Fibroblast of peridontal ligament (primary cell): Measurements from ENCODE around the gene RBFOX2.

ENCODE experiments used
- DNase-seq: peaks from one replicate; pipeline ENCODE4 v3.0.0-alpha.2; 2010; ENCODE audit errors: extremely low read depth

Gene RBFOX2

GRCh38 chr22:35900483-35901168, 128.0 kb downstream of the RBFOX2 start:
- peak; percentile 42 for DNase-seq

- DNase-seq, result no peak
Measured at GRCh38 chr22:35899736-35900135, 128.9 kb downstream of the RBFOX2 start.

GRCh38 chr22:35896111-35896705, 132.4 kb downstream of the RBFOX2 start:
- DNase-seq, result no peak

DNA sequence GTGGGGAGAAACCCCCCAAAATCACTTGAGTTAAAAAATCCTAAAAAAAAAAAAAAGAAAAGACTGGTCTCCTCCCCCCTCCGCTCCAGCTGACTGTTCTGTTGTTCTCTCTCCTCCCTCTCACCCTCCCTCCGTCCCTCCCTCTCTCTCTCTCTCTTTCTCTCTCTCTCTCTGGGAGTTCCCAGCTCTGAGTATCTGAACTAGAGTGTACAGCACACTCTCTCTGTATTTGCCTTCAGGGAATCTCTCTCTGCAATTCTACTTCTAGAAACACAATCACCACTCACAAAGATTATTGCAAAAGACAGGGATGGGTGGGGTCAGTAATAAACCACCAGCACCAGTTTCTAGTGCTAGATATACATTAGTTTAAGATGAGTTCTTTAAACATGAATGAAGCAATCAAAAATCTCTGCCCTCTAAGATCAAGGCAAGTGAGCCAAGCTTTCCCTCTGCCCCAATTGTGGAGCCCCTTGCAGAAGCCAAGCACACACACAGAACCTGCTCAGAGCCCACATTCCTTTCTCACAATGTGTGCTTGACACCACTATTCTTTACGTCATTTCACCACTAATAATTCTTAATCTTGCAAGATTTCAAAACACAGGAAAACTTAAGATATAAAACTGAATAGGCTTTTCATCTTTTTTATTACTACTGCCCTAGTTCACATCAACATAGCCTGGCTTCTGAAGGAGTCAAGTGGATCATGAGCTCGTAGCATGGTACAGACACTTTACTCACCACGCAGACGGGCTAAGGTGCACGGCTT, 133.5 kb downstream of the RBFOX2 start:
- DNase-seq, result peak; percentile 87

- DNase-seq, result no peak
Measured at GRCh38 chr22:35894464-35894878, 134.2 kb downstream of the RBFOX2 start.

DNA sequence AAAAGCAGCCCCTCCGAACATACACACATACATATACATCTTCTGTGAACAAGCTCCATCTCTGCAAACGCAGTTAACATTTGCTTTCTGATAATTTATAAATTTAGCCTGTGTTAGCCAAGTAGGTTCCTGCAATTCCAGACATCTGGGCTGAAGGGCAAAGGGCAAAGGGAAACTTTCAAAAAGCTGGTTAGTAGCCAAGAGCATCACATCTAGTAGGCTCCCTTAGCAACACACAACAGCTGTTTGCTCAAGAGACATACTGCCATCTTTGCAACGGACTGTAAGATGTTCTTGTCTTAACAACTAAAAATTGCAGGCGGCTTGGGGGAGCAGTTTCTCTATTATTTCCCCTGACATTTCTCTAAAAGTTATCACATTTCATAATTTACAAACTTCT, 134.9 kb downstream of the RBFOX2 start:
- DNase-seq, result peak; percentile 37

- DNase-seq, result peak; percentile 80
Measured at GRCh38 chr22:35892192-35892591, 136.4 kb downstream of the RBFOX2 start.

DNA sequence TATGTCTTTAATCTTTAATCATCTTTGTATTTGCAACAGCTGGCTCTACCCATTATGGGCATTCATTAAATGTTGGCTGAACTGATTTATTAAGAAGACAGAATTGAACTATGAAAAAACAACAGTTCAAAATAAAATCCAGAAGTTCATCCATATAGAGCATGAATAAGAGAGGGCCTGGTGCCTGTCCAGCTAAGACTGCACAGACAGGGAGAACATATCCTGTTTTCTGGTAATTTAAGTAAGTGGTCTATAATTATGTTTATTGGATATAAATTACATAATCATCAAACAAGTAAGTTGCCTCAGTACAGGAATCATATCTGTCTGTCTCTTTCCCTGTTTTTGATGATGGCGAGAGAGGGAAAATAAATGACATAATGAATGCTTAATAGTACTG, 137.2 kb downstream of the RBFOX2 start:
- DNase-seq, result no peak

DNA sequence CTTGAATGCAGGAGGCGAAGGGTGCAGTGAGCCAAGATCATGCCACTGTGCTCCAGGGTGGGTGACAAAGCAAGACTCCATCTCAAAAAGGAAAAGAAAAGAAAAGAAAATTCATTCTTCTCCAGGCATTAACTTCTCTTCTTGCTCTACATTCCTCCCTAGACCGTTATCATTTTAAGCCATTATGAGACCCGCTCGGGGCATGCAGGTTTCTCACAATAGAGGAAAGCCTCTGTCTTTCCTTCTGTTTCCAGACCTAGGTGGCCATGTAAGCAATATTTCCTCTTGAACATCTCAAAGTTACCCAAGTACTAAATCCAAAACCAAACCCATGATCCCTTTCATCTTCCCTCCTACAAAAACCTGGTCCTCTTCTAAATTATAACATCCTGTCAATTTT, 139.6 kb downstream of the RBFOX2 start:
- no peak for DNase-seq

- DNase-seq, result no peak
Measured at GRCh38 chr22:35888181-35888870, 140.3 kb downstream of the RBFOX2 start.

GRCh38 chr22:35887296-35887875, 141.2 kb downstream of the RBFOX2 start:
- DNase-seq, result no peak

GRCh38 chr22:35886309-35886708, 142.3 kb downstream of the RBFOX2 start:
- no peak for DNase-seq

DNA sequence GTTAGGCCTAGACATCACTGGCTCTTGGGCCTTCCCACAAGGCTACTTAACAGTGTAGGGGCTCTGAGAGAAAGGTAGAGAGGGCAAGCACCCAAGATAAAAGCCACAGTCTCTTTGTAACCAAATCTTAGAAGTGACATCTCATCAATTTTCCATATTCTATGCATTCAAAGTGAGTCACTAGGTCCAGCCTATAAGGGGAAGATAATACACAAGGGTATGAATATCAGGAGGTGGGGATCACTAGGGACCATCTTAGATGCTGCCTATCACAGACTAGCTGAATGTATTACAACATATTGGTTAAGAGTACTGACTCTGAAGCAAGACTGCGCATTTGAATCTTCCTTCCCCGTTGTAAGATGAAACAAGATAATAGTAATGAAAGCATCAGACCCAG, 144.1 kb downstream of the RBFOX2 start:
- DNase-seq, result no peak

- DNase-seq, result peak; percentile 23
Measured at GRCh38 chr22:35883031-35883620, 145.5 kb downstream of the RBFOX2 start.

DNA sequence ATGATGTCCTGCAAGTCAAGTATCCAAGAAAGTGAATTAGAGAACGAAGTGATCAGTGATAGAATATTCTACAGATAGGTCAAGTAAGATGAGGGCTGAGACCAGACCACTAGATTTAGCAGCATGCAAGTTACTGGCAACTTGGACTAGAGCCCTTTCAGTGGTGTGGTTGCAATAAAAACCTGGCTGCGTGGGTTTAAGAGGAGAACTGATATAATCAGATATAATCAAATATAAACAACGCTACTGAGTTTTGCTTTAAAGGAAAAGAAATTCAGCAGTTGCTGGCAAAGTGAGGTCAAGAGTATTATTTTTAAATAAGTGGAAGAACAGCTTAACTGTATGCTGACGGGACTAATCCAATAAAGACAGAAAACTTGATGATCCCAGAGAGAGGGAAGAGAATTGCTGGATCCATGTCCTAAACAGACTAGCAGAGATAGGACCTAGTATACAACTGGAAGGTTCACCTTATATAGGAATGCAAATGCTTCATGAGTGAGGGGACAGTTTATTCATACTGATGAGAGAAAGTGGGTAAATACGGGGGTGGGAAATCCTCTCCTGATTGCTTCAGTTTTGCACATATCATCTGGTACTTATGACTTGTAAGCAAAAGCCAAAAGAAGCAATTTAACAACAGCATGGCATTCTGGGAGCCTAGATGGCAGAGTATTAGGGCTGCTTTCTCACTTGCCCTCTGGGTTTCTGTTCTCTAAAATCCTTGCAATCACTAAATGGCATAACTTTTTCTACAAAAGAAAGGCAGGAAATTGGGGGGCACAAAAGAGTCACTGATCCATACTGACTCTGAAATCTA, 146.2 kb downstream of the RBFOX2 start:
- peak; percentile 47 for DNase-seq

- DNase-seq, result no peak
Measured at GRCh38 chr22:35879351-35879750, 149.3 kb downstream of the RBFOX2 start.

- DNase-seq, result no peak
Measured at GRCh38 chr22:35873426-35873825, 155.2 kb downstream of the RBFOX2 start.

DNA sequence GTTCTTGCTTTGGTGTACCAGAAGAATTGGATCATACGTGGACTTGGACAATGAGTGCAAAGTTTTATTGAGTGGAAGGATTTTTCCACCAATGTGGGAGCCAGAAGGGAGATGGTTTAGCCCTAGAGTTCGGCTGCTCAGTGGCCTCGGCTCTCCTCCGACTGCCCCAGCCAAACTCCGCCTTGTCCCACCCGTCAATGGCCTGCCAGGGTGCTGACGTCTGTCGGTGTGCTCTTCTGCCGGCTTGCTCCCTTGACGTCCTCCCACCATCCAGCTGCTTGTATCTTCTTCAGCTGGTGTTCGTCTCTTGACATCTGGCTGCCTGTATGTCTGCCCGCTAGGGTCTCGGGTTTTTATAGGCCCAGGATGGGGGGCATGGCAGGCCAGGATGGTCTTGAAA, 156.2 kb downstream of the RBFOX2 start:
- DNase-seq, result no peak

GRCh38 chr22:35870517-35871293, 157.9 kb downstream of the RBFOX2 start:
- DNase-seq, result no peak

GRCh38 chr22:35868938-35869337, 159.7 kb downstream of the RBFOX2 start:
- DNase-seq, result no peak
